ENCODE measurements around the gene RAB3D. TPM values are rescaled to one million over a fixed set of nuclear protein-coding genes. Genes with fewer than 3 reads are reported as not detected.

Gene RAB3D
- total and polyA plus RNA-seq, 5 donors from 2014 or later: 5.1 to 13.4 (median 6.5) TPM

GRCh38 chr19:11332822-11333221 is 6.6 kb downstream of the RAB3D start:
- Mint-ChIP-seq H3K27ac (no peak overlapping the region), H3K36me3 (peaks cover 36% of the 10 kb centered on the region), H3K27me3 (no peaks in the 10 kb centered on the region), H3K4me3 (no peak overlapping the region), H3K4me1 (peaks cover 0 to 14% (median 7%) of the 10 kb centered on the region in 4 donors), H3K9me3 (no peaks in the 10 kb centered on the region)
- ATAC-seq (ENCODE audit: low read depth in 2 of 2) (no peak), DNase-seq (no peak)
- H3K4me1 ChIP-seq (ENCODE audit: control insufficient read depth, insufficient read depth, low read length, poor library complexity, severe bottlenecking): peaks cover 9% of the 10 kb centered on the region
- no peak overlapping the region for H3K27ac ChIP-seq (ENCODE audit: insufficient read depth, low read length, poor library complexity, severe bottlenecking)
- H3K36me3 ChIP-seq (ENCODE audit: control insufficient read depth, insufficient read depth, low read length): peaks cover 42% of the 10 kb centered on the region
- H3K9me3 ChIP-seq (ENCODE audit: control insufficient read depth in 2 of 2, low read length in 2 of 2): no peaks in the 10 kb centered on the region
- no peaks in the 10 kb centered on the region for H3K27me3 ChIP-seq (ENCODE audit: control insufficient read depth, insufficient read depth, low read length)
- no peak overlapping the region for H3K4me3 ChIP-seq (ENCODE audit: low read depth, low read length)

GRCh38 chr19:11331502-11331901 is 8.0 kb downstream of the RAB3D start:
- peaks cover 36% of the 10 kb centered on the region for H3K36me3 Mint-ChIP-seq
- H3K27ac ChIP-seq (ENCODE audit: insufficient read depth, low read length, poor library complexity, severe bottlenecking): no peak overlapping the region
- H3K4me1 Mint-ChIP-seq: peaks cover 0 to 2% (median 0%) of the 10 kb centered on the region in 4 donors
- H3K27me3 ChIP-seq (ENCODE audit: control insufficient read depth, insufficient read depth, low read length): no peaks in the 10 kb centered on the region
- H3K4me1 ChIP-seq (ENCODE audit: control insufficient read depth, insufficient read depth, low read length, poor library complexity, severe bottlenecking): no peaks in the 10 kb centered on the region
- H3K36me3 ChIP-seq (ENCODE audit: control insufficient read depth, insufficient read depth, low read length): peaks cover 46% of the 10 kb centered on the region
- no peak overlapping the region for H3K4me3 ChIP-seq (ENCODE audit: low read depth, low read length)
- ATAC-seq (ENCODE audit: low read depth in 2 of 2) (no peak), DNase-seq (no peak)
- no peak overlapping the region for H3K4me3 Mint-ChIP-seq
- no peak overlapping the region for H3K27ac Mint-ChIP-seq
- no peaks in the 10 kb centered on the region for H3K27me3 Mint-ChIP-seq
- H3K9me3 Mint-ChIP-seq: no peaks in the 10 kb centered on the region
- no peaks in the 10 kb centered on the region for H3K9me3 ChIP-seq (ENCODE audit: control insufficient read depth in 2 of 2, low read length in 2 of 2)

DNA sequence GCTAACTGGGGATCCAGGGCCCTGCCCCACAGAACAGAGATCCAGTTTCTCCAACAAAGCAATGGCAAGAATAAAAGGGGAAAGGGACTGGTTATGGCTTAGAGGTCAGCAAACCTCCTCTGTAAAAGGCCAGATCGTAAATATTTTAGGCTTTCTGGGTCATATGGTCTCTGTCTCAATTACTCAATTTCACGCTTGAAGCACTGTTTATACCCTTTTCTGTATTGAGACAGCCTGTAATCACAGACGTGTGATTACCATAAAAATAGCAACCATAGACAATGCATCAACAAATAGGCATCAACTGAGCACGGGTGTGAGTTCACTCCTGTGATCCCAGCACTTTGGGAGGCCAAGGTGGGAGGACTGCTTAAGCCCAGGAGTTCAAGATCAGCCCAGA is 9.3 kb downstream of the RAB3D start:
- ATAC-seq (ENCODE audit: low read depth in 2 of 2): no peak
- no peak for DNase-seq
- no peak overlapping the region for H3K4me3 Mint-ChIP-seq
- peaks cover 24% of the 10 kb centered on the region for H3K36me3 Mint-ChIP-seq
- H3K4me1 ChIP-seq (ENCODE audit: control insufficient read depth, insufficient read depth, low read length, poor library complexity, severe bottlenecking): no peaks in the 10 kb centered on the region
- no peaks in the 10 kb centered on the region for H3K4me1 Mint-ChIP-seq
- no peaks in the 10 kb centered on the region for H3K27me3 Mint-ChIP-seq
- H3K9me3 ChIP-seq (ENCODE audit: control insufficient read depth in 2 of 2, low read length in 2 of 2): no peaks in the 10 kb centered on the region
- H3K27ac Mint-ChIP-seq: no peak overlapping the region
- no peak overlapping the region for H3K27ac ChIP-seq (ENCODE audit: insufficient read depth, low read length, poor library complexity, severe bottlenecking)
- H3K9me3 Mint-ChIP-seq: no peaks in the 10 kb centered on the region
- H3K27me3 ChIP-seq (ENCODE audit: control insufficient read depth, insufficient read depth, low read length): no peaks in the 10 kb centered on the region
- H3K4me3 ChIP-seq (ENCODE audit: low read depth, low read length): no peak overlapping the region
- H3K36me3 ChIP-seq (ENCODE audit: control insufficient read depth, insufficient read depth, low read length): peaks cover 33% of the 10 kb centered on the region

- H3K4me1 ChIP-seq (ENCODE audit: control insufficient read depth, insufficient read depth, low read length, poor library complexity, severe bottlenecking): peaks cover 11% of the 10 kb centered on the region
Observed at GRCh38 chr19:11325544-11325943, 13.9 kb downstream of the RAB3D start.

DNA sequence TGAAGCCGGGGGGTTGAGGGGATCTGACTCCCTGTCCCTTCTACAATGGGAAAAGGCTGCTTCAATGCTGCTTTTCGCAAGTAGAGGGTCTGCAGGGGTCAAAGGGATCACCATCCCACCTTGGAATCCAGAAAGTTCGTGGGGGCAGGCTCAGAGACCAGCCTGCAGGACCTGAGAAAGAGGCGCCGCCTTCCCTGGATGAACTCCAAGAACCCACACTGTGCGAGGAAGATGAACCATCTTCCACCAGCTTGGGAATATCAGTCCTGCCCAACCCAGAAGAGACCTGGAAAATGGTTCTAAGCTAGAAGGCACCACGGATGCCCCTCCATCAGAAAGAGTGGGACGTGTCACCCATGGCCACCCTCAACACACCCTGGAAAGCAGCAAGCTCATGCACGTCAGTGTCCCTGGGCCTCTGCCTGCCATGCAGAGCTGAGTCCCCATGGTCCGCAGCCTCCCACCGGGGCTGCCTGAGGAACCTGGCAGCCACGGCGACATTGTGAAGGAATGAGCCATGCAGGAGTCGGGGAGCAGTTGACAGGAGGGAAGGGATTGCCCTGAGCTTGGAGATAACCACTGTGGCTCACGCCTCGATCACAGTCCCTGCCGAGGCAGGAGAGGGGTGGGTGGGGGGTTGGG is 14.6 kb downstream of the RAB3D start:
- Mint-ChIP-seq H3K36me3 (peaks cover 12% of the 10 kb centered on the region), H3K9me3 (no peaks in the 10 kb centered on the region), H3K27ac (peak overlapping the region; percentile 82 to 90 (median 88)), H3K27me3 (no peaks in the 10 kb centered on the region), H3K4me1 (peaks cover 0 to 25% (median 15%) of the 10 kb centered on the region in 4 donors), H3K4me3 (peak overlapping the region in 1 of 4 donors; percentile 9)
- ATAC-seq (ENCODE audit: low read depth in 2 of 2): no peak
- peaks cover 13% of the 10 kb centered on the region for H3K36me3 ChIP-seq (ENCODE audit: control insufficient read depth, insufficient read depth, low read length)
- H3K9me3 ChIP-seq (ENCODE audit: control insufficient read depth in 2 of 2, low read length in 2 of 2): no peaks in the 10 kb centered on the region
- H3K27ac ChIP-seq (ENCODE audit: insufficient read depth, low read length, poor library complexity, severe bottlenecking): no peak overlapping the region
- H3K4me1 ChIP-seq (ENCODE audit: control insufficient read depth, insufficient read depth, low read length, poor library complexity, severe bottlenecking): peaks cover 11% of the 10 kb centered on the region
- H3K4me3 ChIP-seq (ENCODE audit: low read depth, low read length): no peak overlapping the region
- no peak for DNase-seq
- no peaks in the 10 kb centered on the region for H3K27me3 ChIP-seq (ENCODE audit: control insufficient read depth, insufficient read depth, low read length)

More at GRCh38 chr19:11325544-11325943, 13.9 kb downstream of the RAB3D start:
- H3K36me3 ChIP-seq (ENCODE audit: control insufficient read depth, insufficient read depth, low read length): peaks cover 17% of the 10 kb centered on the region
- H3K27ac ChIP-seq (ENCODE audit: insufficient read depth, low read length, poor library complexity, severe bottlenecking): no peak overlapping the region
- no peaks in the 10 kb centered on the region for H3K27me3 ChIP-seq (ENCODE audit: control insufficient read depth, insufficient read depth, low read length)
- peaks cover 0 to 25% (median 15%) of the 10 kb centered on the region in 4 donors for H3K4me1 Mint-ChIP-seq
- no peaks in the 10 kb centered on the region for H3K9me3 Mint-ChIP-seq
- H3K36me3 Mint-ChIP-seq: peaks cover 16% of the 10 kb centered on the region
- no peak overlapping the region for H3K4me3 ChIP-seq (ENCODE audit: low read depth, low read length)
- H3K27me3 Mint-ChIP-seq: no peaks in the 10 kb centered on the region
- ATAC-seq (ENCODE audit: low read depth in 2 of 2) (no peak), DNase-seq (no peak)
- no peaks in the 10 kb centered on the region for H3K9me3 ChIP-seq (ENCODE audit: control insufficient read depth in 2 of 2, low read length in 2 of 2)
- no peak overlapping the region for H3K27ac Mint-ChIP-seq
- H3K4me3 Mint-ChIP-seq: no peak overlapping the region

DNA sequence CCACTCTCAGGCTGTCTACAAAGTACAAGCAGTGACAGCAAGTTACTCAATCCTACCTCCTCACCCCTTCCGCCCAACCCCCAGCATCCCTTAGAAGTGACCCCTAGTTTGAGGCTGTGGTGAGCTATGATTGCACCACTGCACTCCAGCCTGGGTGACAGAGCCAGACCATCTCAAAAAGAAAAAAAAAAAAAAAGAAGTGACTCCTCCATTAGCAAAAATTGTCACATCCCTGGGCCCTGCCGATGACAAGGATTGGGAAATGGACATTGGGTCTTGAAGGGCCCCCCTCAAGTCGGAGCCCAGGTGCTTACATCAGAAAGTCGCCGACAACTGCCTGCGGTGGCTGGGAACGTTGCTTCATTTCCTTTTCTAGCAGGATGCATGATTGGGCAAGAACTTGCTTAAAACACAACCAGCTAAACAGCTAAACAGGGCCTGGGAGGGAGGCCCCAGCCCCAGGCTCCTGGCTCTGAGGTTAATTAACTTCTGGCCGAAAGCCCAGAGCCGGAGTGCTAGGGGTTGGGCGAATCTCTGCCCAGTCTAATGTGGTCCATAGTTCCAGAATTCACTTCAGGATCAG is 15.3 kb downstream of the RAB3D start:
- H3K27me3 ChIP-seq (ENCODE audit: control insufficient read depth, insufficient read depth, low read length): no peaks in the 10 kb centered on the region
- Mint-ChIP-seq H3K4me3 (peak overlapping the region in 2 of 4 donors; percentile 41 to 53), H3K27me3 (no peaks in the 10 kb centered on the region), H3K36me3 (peaks cover 11% of the 10 kb centered on the region), H3K4me1 (peaks cover 0 to 25% (median 15%) of the 10 kb centered on the region in 4 donors), H3K27ac (peak overlapping the region; percentile 82 to 90 (median 88)), H3K9me3 (no peaks in the 10 kb centered on the region)
- H3K36me3 ChIP-seq (ENCODE audit: control insufficient read depth, insufficient read depth, low read length): peaks cover 12% of the 10 kb centered on the region
- H3K9me3 ChIP-seq (ENCODE audit: control insufficient read depth in 2 of 2, low read length in 2 of 2): no peaks in the 10 kb centered on the region
- H3K27ac ChIP-seq (ENCODE audit: insufficient read depth, low read length, poor library complexity, severe bottlenecking): no peak overlapping the region
- DNase-seq: peak in 2 of 3 donors; percentile 24 to 76
- no peak overlapping the region for H3K4me3 ChIP-seq (ENCODE audit: low read depth, low read length)
- H3K4me1 ChIP-seq (ENCODE audit: control insufficient read depth, insufficient read depth, low read length, poor library complexity, severe bottlenecking): peaks cover 11% of the 10 kb centered on the region
- ATAC-seq (ENCODE audit: low read depth in 2 of 2): peak; percentile 47 to 62

DNA sequence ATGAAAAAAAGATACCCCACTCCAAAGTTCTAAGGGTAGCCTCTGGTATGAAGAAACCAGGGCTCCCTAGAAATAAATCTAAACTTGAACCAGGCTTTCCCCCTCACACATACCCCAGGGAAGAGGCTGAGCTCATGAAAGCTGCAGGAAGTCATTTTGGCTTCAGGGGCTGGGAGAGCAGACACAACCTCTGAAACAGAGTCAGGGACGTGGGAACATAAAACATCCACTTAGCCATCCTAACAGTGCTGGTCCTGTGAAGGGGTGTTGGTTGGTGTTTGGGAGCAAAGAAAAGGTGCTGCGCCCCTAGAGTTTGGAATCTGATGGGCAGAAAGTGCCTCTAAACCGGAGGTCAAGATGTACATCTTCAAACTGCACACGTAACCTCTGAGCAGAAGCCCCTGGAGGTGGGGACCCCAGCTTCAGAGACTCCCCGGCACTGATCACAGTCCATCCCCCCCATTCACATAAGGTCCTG is 15.8 kb downstream of the RAB3D start:
- Histone ChIP-seq H3K27me3 (ENCODE audit: control insufficient read depth, insufficient read depth, low read length) (no peaks in the 10 kb centered on the region), H3K27ac (ENCODE audit: insufficient read depth, low read length, poor library complexity, severe bottlenecking) (no peak overlapping the region), H3K4me1 (ENCODE audit: control insufficient read depth, insufficient read depth, low read length, poor library complexity, severe bottlenecking) (peaks cover 11% of the 10 kb centered on the region), H3K4me3 (ENCODE audit: low read depth, low read length) (no peak overlapping the region), H3K36me3 (ENCODE audit: control insufficient read depth, insufficient read depth, low read length) (peaks cover 8% of the 10 kb centered on the region), H3K9me3 (ENCODE audit: control insufficient read depth in 2 of 2, low read length in 2 of 2) (no peaks in the 10 kb centered on the region)
- Mint-ChIP-seq H3K27ac (peak overlapping the region in 2 of 3 donors; percentile 88 to 90), H3K4me1 (peaks cover 0 to 25% (median 15%) of the 10 kb centered on the region in 4 donors), H3K9me3 (no peaks in the 10 kb centered on the region), H3K27me3 (no peaks in the 10 kb centered on the region), H3K36me3 (peaks cover 11% of the 10 kb centered on the region), H3K4me3 (peak overlapping the region in 1 of 4 donors; percentile 53)
- no peak for DNase-seq
- no peak for ATAC-seq (ENCODE audit: low read depth in 2 of 2)
